Hepatocyte (in vitro differentiated cells): ENCODE data around the gene INPP5D. TPM values are rescaled to one million over a fixed set of nuclear protein-coding genes. Genes with fewer than 3 reads are reported as not detected.

Source experiments
- DNase-seq: peaks from one replicate; pipeline ENCODE4 v3.0.0-alpha.2; 2016; ENCODE audit warnings: low spot score
- H2AFZ ChIP-seq: fragments of 200-600 bp; sonication (generic); 2 replicates; pipeline ENCODE4 v1.6.0; 2016; ENCODE audit warnings: antibody characterized with exemption, mild to moderate bottlenecking
- H3K27ac ChIP-seq: fragments of 200-600 bp; sonication (generic); 2 replicates; pipeline ENCODE4 v1.5.1; 2016; ENCODE audit warnings: mild to moderate bottlenecking
- H3K27me3 ChIP-seq: fragments of 200-600 bp; sonication (generic); 2 replicates; pipeline ENCODE4 v1.6.1; 2016
- H3K36me3 ChIP-seq: fragments of 200-600 bp; sonication (generic); replicated peaks from 2 replicates; pipeline ENCODE4 v1.5.1; 2016; ENCODE audit warnings: low read depth; ENCODE audit not compliant: insufficient read depth
- H3K4me1 ChIP-seq: fragments of 200-600 bp; sonication (generic); 2 replicates; pipeline ENCODE4 v1.5.1; 2016; ENCODE audit warnings: mild to moderate bottlenecking, moderate library complexity; ENCODE audit not compliant: insufficient read depth
- H3K4me2 ChIP-seq: fragments of 200-600 bp; sonication (generic); 2 replicates; pipeline ENCODE4 v1.6.0; 2016
- H3K4me3 ChIP-seq: fragments of 200-600 bp; sonication (generic); 2 replicates; pipeline ENCODE4 v1.5.1; 2016; ENCODE audit warnings: mild to moderate bottlenecking
- H3K79me2 ChIP-seq: fragments of 200-600 bp; sonication (generic); 2 replicates; pipeline ENCODE4 v1.6.0; 2017; ENCODE audit warnings: mild to moderate bottlenecking
- H3K9me2 ChIP-seq: fragments of 200-600 bp; sonication (generic); replicated peaks from 2 replicates; pipeline ENCODE4 v1.6.0; 2017; ENCODE audit warnings: mild to moderate bottlenecking; ENCODE audit not compliant: insufficient read depth
- H3K9me3 ChIP-seq: fragments of 200-600 bp; sonication (generic); 2 replicates; pipeline ENCODE4 v1.5.1; 2016; ENCODE audit warnings: low read depth, mild to moderate bottlenecking
- H4K20me1 ChIP-seq: fragments of 200-600 bp; sonication (generic); 2 replicates; pipeline ENCODE4 v1.6.0; 2016; ENCODE audit warnings: mild to moderate bottlenecking; ENCODE audit not compliant: insufficient read depth, poor library complexity, severe bottlenecking
- CTCF ChIP-seq: fragments of 200-600 bp; sonication (generic); IDR thresholded peaks from 2 replicates; pipeline ENCODE4 v1.5.1; 2016; ENCODE audit warnings: antibody characterized with exemption, mild to moderate bottlenecking; ENCODE audit not compliant: poor library complexity
- EZH2 ChIP-seq: fragments of 200-600 bp; sonication (generic); IDR thresholded peaks from 2 replicates; pipeline ENCODE4 v1.6.1; 2016; ENCODE audit warnings: antibody characterized with exemption, mild to moderate bottlenecking, borderline replicate concordance
- EZH2phosphoT487 ChIP-seq: fragments of 200-600 bp; sonication (generic); IDR thresholded peaks from one replicate; pipeline ENCODE4 v1.6.1; 2018; ENCODE audit warnings: antibody characterized with exemption, mild to moderate bottlenecking, low read depth, moderate library complexity; ENCODE audit not compliant: unreplicated experiment, severe bottlenecking
- WGBS: methylation state at CpG from one replicate; pipeline ENCODE4 v1.1.6; 2016; ENCODE audit warnings: low lambda C conversion rate; ENCODE audit errors: missing lambda C conversion rate; 5-methylcytosine and 5-hydroxymethylcytosine counted together
- polyA plus RNA-seq: library from polyadenylated mRNA; unstranded; fragments of >200 nt; fragmentation: Nextera tagmentation; extraction: Ambion mirVana; gene quantifications from 2 replicates; pipeline ENCODE4 v1.2.1, GENCODE V29; 2016
- total RNA-seq: library from RNA; depleted of rRNA; stranded (reverse); fragments of >200 nt; gene quantifications from 2 replicates; pipeline ENCODE4 v1.2.3, GENCODE V29; 2014

The INPP5D gene
- total and polyA plus RNA-seq, 2 experiments from 2014 or later: 3.3 to 5.2 TPM

GRCh38 chr2:233148354-233148753, 88.2 kb downstream of the INPP5D start:
- H3K36me3 ChIP-seq: no peaks in the 10 kb centered on the region

GRCh38 chr2:233152541-233152940, 92.4 kb downstream of the INPP5D start:
- no peak overlapping the region for H3K4me3 ChIP-seq
- 67% methylated on average over 5 of the region's 5 CpGs for WGBS

More at GRCh38 chr2:233148354-233148753, 88.2 kb downstream of the INPP5D start:
- Histone ChIP-seq H3K27ac (no peak overlapping the region), H3K27me3 (no peaks in the 10 kb centered on the region), H3K9me2 (no peaks in the 10 kb centered on the region), H3K79me2 (no peaks in the 10 kb centered on the region), H3K4me2 (no peak overlapping the region), H4K20me1 (no peaks in the 10 kb centered on the region), H3K4me3 (no peak overlapping the region), H3K4me1 (no peaks in the 10 kb centered on the region), H2AFZ (no peak overlapping the region), H3K9me3 (no peaks in the 10 kb centered on the region)
- no peak for DNase-seq
- WGBS: 89% methylated on average over 10 of the region's 10 CpGs
- TF ChIP-seq EZH2 (no peak), CTCF (no peak), EZH2phosphoT487 (no peak)

GRCh38 chr2:233153146-233153798, 93.1 kb downstream of the INPP5D start:
- TF ChIP-seq CTCF: no peak
- no peak for TF ChIP-seq EZH2
- TF ChIP-seq EZH2phosphoT487: no peak
- H3K4me1 ChIP-seq: no peaks in the 10 kb centered on the region
- H3K9me3 ChIP-seq: no peaks in the 10 kb centered on the region
- no peaks in the 10 kb centered on the region for H4K20me1 ChIP-seq
- H3K27ac ChIP-seq: no peak overlapping the region
- no peak overlapping the region for H2AFZ ChIP-seq
- H3K79me2 ChIP-seq: no peaks in the 10 kb centered on the region
- DNase-seq: no peak
- no peak overlapping the region for H3K4me3 ChIP-seq
- 87% methylated on average over 9 of the region's 9 CpGs for WGBS
- H3K27me3 ChIP-seq: no peaks in the 10 kb centered on the region
- no peak overlapping the region for H3K4me2 ChIP-seq
- H3K9me2 ChIP-seq: no peaks in the 10 kb centered on the region
- H3K36me3 ChIP-seq: no peaks in the 10 kb centered on the region

More at GRCh38 chr2:233152541-233152940, 92.4 kb downstream of the INPP5D start:
- Histone ChIP-seq H3K27me3 (no peaks in the 10 kb centered on the region), H3K4me2 (no peak overlapping the region), H3K9me2 (no peaks in the 10 kb centered on the region), H3K4me1 (no peaks in the 10 kb centered on the region), H3K9me3 (no peaks in the 10 kb centered on the region), H4K20me1 (no peaks in the 10 kb centered on the region), H3K36me3 (no peaks in the 10 kb centered on the region), H3K79me2 (no peaks in the 10 kb centered on the region), H3K27ac (no peak overlapping the region), H2AFZ (no peak overlapping the region)
- no peak for DNase-seq
- TF ChIP-seq EZH2 (no peak), CTCF (no peak), EZH2phosphoT487 (no peak)
